HG03571 (cell line): ENCODE measurements around the gene ZDHHC13.

Experiments used
- ATAC-seq: cut with Tn5 transposase; IDR thresholded peaks from one replicate; pipeline ENCODE4 v1.9.1; 2021; ENCODE audit not compliant: unreplicated experiment

The ZDHHC13 gene

GRCh38 chr11:19164230-19164855 is 47.4 kb downstream of the ZDHHC13 start:
- ATAC-seq: no peak

- ATAC-seq: no peak
Observed at GRCh38 chr11:19164881-19165280, 47.9 kb downstream of the ZDHHC13 start.

- no peak for ATAC-seq
Observed at GRCh38 chr11:19168090-19168489, 51.1 kb downstream of the ZDHHC13 start.

- no peak for ATAC-seq
Observed at GRCh38 chr11:19173004-19173689, 56.2 kb downstream of the ZDHHC13 start.

GRCh38 chr11:19173964-19174638 is 57.1 kb downstream of the ZDHHC13 start:
- no peak for ATAC-seq

- ATAC-seq: no peak
Observed at GRCh38 chr11:19176629-19177186, 59.7 kb downstream of the ZDHHC13 start.

GRCh38 chr11:19181531-19182261 is 64.7 kb downstream of the ZDHHC13 start:
- no peak for ATAC-seq

GRCh38 chr11:19183646-19184045 is 66.7 kb downstream of the ZDHHC13 start:
- ATAC-seq: no peak

GRCh38 chr11:19185036-19185435 is 68.1 kb downstream of the ZDHHC13 start:
- ATAC-seq: no peak

GRCh38 chr11:19185516-19186052 is 68.6 kb downstream of the ZDHHC13 start:
- ATAC-seq: no peak

GRCh38 chr11:19187114-19187832 is 70.3 kb downstream of the ZDHHC13 start:
- ATAC-seq: no peak

- no peak for ATAC-seq
Observed at GRCh38 chr11:19187833-19188258, 70.9 kb downstream of the ZDHHC13 start.

- no peak for ATAC-seq
Observed at GRCh38 chr11:19191530-19192169, 74.7 kb downstream of the ZDHHC13 start.

GRCh38 chr11:19193916-19194315 is 76.9 kb downstream of the ZDHHC13 start:
- ATAC-seq: no peak

- no peak for ATAC-seq
Observed at GRCh38 chr11:19194620-19195308, 77.8 kb downstream of the ZDHHC13 start.

GRCh38 chr11:19196432-19196831 is 79.5 kb downstream of the ZDHHC13 start:
- no peak for ATAC-seq

GRCh38 chr11:19199048-19199447 is 82.1 kb downstream of the ZDHHC13 start:
- ATAC-seq: no peak

- ATAC-seq: no peak
Observed at GRCh38 chr11:19199771-19200170, 82.8 kb downstream of the ZDHHC13 start.
